Activated CD4-positive, alpha-beta T cell treated with anti-CD3 and anti-CD28 coated beads for 36 hours (primary cell): ENCODE measurements around the gene PATJ. TPM values are rescaled to one million over a fixed set of nuclear protein-coding genes. Genes with fewer than 3 reads are reported as not detected.

Experiments used
- ATAC-seq: fragments of 200-7000 bp; cut with Tn5 transposase; one replicate; pipeline ENCODE4 v1.10.0; 2021; ENCODE audit warnings: mild to moderate bottlenecking, moderate library complexity
- CTCF ChIA-PET: fragments of 350-600 bp; sonication (Branson Sonifier 250); formaldehyde crosslinking; loops from one replicate; lab custom pipeline; 2021; ENCODE audit warnings: antibody characterized with exemption; lab: Charles Lee
- POLR2A ChIA-PET: fragments of 350-600 bp; sonication (Branson Sonifier 250); formaldehyde crosslinking; loops from one replicate; lab custom pipeline; 2021; ENCODE audit warnings: antibody characterized with exemption, inconsistent platforms; lab: Charles Lee
- DNase-seq: peaks from one replicate; pipeline ENCODE4 v3.0.0-alpha.2; 2020
- H3K27ac Mint-ChIP-seq: one replicate; pipeline ENCODE4 v1.8.0; 2021; ENCODE audit warnings: mixed read lengths
- H3K27me3 Mint-ChIP-seq: one replicate; pipeline ENCODE4 v1.8.0; 2021; ENCODE audit warnings: mixed read lengths
- H3K36me3 Mint-ChIP-seq: one replicate; pipeline ENCODE4 v1.8.0; 2021; ENCODE audit warnings: low read depth, mixed read lengths
- H3K4me1 Mint-ChIP-seq: one replicate; pipeline ENCODE4 v1.8.0; 2021; ENCODE audit warnings: mixed read lengths
- H3K4me3 Mint-ChIP-seq: one replicate; pipeline ENCODE4 v1.8.0; 2021; ENCODE audit warnings: mild to moderate bottlenecking, moderate library complexity, mixed read lengths
- H3K9me3 Mint-ChIP-seq: one replicate; pipeline ENCODE4 v1.8.0; 2021; ENCODE audit warnings: low read depth, mixed read lengths
- intact Hi-C, 2 experiments: fragments of 100-400 bp; cut with DNase I in 1 of 2; cut with micrococcal nuclease in 1 of 2; formaldehyde crosslinking; loops; one replicate each; pipeline versions ENCODE4 v1.14.2 to v1.15.1; 2022 to 2024; cut with DNase I, micrococcal nuclease
- total RNA-seq, 2 experiments: library from RNA; stranded (reverse); gene quantifications; one replicate each; pipeline ENCODE4 v1.2.3, GENCODE V29; 2021

The PATJ gene
- total RNA-seq, 2 experiments from 2014 or later, result 12.6 to 12.8 TPM

GRCh38 chr1:62011006-62011405 is 268.7 kb downstream of the PATJ start:
- ChIA-PET CTCF (no interaction called here), POLR2A (no interaction called here)
- H3K27me3 Mint-ChIP-seq, result no peaks in the 10 kb centered on the region
- no peak for DNase-seq
- H3K27ac Mint-ChIP-seq, result no peak overlapping the region
- intact Hi-C loops, result no loop called here
- no peaks in the 10 kb centered on the region for H3K9me3 Mint-ChIP-seq
- H3K4me3 Mint-ChIP-seq, result no peak overlapping the region
- ATAC-seq, result no peak
- H3K36me3 Mint-ChIP-seq, result peaks cover 8% of the 10 kb centered on the region
- H3K4me1 Mint-ChIP-seq, result no peaks in the 10 kb centered on the region

DNA sequence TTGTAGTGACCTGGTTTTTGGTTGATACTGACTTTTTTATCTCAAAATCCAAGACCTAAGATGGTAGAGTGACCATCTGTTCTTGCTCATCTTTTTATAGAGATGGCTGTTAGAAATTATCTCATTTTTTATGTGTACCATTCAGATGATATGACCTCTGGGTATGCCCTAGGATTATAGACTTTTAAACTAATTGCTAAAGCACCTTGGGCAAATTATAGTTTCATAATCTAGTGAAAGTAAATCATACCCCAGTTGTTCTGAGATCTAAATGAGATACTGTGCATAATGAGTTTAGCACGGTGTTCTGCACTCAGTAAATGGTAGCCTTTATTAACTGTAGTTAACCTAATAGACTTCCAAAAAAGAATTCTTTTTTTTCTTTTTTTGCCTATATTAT is 269.8 kb downstream of the PATJ start:
- ChIA-PET POLR2A (no interaction called here), CTCF (interaction anchor here (0.6 to 1.2 kb wide), 2 partner anchors 12 to 71 kb away, joined by 3 to 4 read pairs; no protein-coding TSS in a partner anchor)
- intact Hi-C loops, result no loop called here
- ATAC-seq (no peak), DNase-seq (no peak)
- Mint-ChIP-seq H3K27ac (no peak overlapping the region), H3K4me1 (no peaks in the 10 kb centered on the region), H3K9me3 (no peaks in the 10 kb centered on the region), H3K4me3 (no peak overlapping the region), H3K27me3 (no peaks in the 10 kb centered on the region), H3K36me3 (peaks cover 6% of the 10 kb centered on the region)

- no peak for DNase-seq
- H3K27ac Mint-ChIP-seq, result no peak overlapping the region
- POLR2A ChIA-PET, result no interaction called here
- no peaks in the 10 kb centered on the region for H3K9me3 Mint-ChIP-seq
- no peaks in the 10 kb centered on the region for H3K27me3 Mint-ChIP-seq
- H3K4me3 Mint-ChIP-seq, result no peak overlapping the region
- H3K36me3 Mint-ChIP-seq, result peaks cover 5% of the 10 kb centered on the region
- no peak for ATAC-seq
- intact Hi-C loops, result no loop called here
- H3K4me1 Mint-ChIP-seq, result no peaks in the 10 kb centered on the region
- CTCF ChIA-PET, result no interaction called here
Measured at GRCh38 chr1:62012836-62013235, 270.6 kb downstream of the PATJ start.

DNA sequence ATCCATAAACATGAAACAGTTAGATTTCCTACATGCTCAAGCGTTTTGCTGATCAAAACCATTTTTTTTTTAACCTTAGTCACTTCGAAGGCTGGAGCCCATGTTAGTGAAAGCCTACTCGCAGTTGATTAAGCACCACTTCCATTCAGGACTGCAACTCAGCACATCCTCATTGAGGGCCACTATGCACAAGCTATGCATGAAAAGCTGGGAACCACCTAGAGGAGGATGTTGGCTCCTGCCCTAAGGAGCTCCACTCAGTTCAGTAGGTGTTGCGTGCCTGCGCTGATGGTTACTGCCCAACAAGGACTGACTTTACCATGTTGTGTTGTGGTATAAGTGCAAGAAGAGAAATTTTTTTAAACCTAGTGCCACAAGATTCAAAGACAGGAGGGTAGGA is 271.0 kb downstream of the PATJ start:
- no peak overlapping the region for H3K4me3 Mint-ChIP-seq
- ATAC-seq (no peak), DNase-seq (no peak)
- ChIA-PET CTCF (no interaction called here), POLR2A (no interaction called here)
- H3K27me3 Mint-ChIP-seq, result no peaks in the 10 kb centered on the region
- intact Hi-C loops, result no loop called here
- no peaks in the 10 kb centered on the region for H3K4me1 Mint-ChIP-seq
- H3K9me3 Mint-ChIP-seq, result no peaks in the 10 kb centered on the region
- peaks cover 5% of the 10 kb centered on the region for H3K36me3 Mint-ChIP-seq
- H3K27ac Mint-ChIP-seq, result no peak overlapping the region

GRCh38 chr1:62022382-62022983 is 280.2 kb downstream of the PATJ start:
- DNase-seq, result no peak
- ATAC-seq, result no peak
- intact Hi-C loops, result no loop called here
- Mint-ChIP-seq H3K9me3 (no peaks in the 10 kb centered on the region), H3K36me3 (peaks cover 21% of the 10 kb centered on the region), H3K4me1 (no peaks in the 10 kb centered on the region), H3K27ac (no peak overlapping the region), H3K4me3 (no peak overlapping the region), H3K27me3 (no peaks in the 10 kb centered on the region)
- CTCF ChIA-PET, result no interaction called here
- POLR2A ChIA-PET, result no interaction called here

DNA sequence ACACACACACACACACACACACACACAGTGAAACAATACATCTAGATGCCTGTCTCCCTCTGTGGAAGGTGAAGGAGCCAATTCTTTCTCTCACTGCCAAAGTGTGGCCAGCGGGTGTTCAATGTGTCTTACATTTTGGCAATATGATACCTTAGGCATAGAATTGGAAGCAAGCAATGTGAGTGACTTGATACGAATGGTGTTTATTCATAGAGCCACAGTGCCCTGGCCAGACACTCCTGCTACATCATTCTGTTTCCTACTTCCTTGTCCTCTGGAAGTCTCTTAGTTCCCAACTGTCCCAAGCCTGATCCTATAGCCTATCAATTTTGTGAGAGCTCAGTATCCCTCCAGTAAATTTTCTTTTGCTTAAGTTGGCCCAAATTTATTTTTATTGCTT is 282.4 kb downstream of the PATJ start:
- no peak for ATAC-seq
- no peak for DNase-seq
- Mint-ChIP-seq H3K27me3 (no peaks in the 10 kb centered on the region), H3K4me3 (no peak overlapping the region), H3K4me1 (no peaks in the 10 kb centered on the region), H3K27ac (no peak overlapping the region), H3K9me3 (no peaks in the 10 kb centered on the region), H3K36me3 (peaks cover 23% of the 10 kb centered on the region)
- ChIA-PET POLR2A (no interaction called here), CTCF (no interaction called here)
- intact Hi-C loops, result no loop called here

- Mint-ChIP-seq H3K4me3 (no peak overlapping the region), H3K4me1 (no peaks in the 10 kb centered on the region), H3K36me3 (peaks cover 25% of the 10 kb centered on the region), H3K27ac (no peak overlapping the region), H3K27me3 (no peaks in the 10 kb centered on the region), H3K9me3 (no peaks in the 10 kb centered on the region)
- intact Hi-C loops, result no loop called here
- DNase-seq (no peak), ATAC-seq (no peak)
- ChIA-PET POLR2A (no interaction called here), CTCF (no interaction called here)
Measured at GRCh38 chr1:62025154-62025553, 282.9 kb downstream of the PATJ start.

- Mint-ChIP-seq H3K4me1 (no peaks in the 10 kb centered on the region), H3K9me3 (no peaks in the 10 kb centered on the region), H3K4me3 (no peak overlapping the region), H3K27ac (no peak overlapping the region), H3K27me3 (no peaks in the 10 kb centered on the region), H3K36me3 (peaks cover 25% of the 10 kb centered on the region)
- intact Hi-C loops, result no loop called here
- ChIA-PET CTCF (interaction anchor here (0.6 kb wide), 1 partner anchor 173 kb away, joined by 3 read pairs; no protein-coding TSS in a partner anchor), POLR2A (no interaction called here)
- ATAC-seq, result no peak
- no peak for DNase-seq
Measured at GRCh38 chr1:62025892-62026291, 283.6 kb downstream of the PATJ start.

DNA sequence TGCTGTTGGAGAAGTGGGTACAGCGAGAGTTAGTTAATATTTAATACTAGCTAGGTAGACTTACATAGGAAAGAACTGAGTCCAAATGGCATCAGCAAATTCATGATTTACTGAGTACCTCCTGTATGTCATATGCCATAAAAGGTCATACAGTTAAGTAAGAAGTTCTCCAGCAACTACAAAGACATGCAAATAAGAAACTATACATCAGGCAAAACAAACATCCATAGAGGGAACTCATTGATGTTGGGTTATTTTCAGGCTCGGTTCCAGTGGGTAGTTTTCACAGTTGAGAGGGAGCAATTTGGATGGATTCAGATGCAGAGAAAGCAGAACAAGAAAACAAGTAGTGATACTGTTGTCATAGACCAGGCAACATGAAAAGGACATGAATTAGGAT is 287.4 kb downstream of the PATJ start:
- Mint-ChIP-seq H3K27ac (no peak overlapping the region), H3K4me3 (no peak overlapping the region), H3K4me1 (no peaks in the 10 kb centered on the region), H3K36me3 (peaks cover 21% of the 10 kb centered on the region), H3K27me3 (no peaks in the 10 kb centered on the region), H3K9me3 (no peaks in the 10 kb centered on the region)
- DNase-seq (no peak), ATAC-seq (no peak)
- intact Hi-C loops, result no loop called here
- ChIA-PET POLR2A (no interaction called here), CTCF (no interaction called here)

GRCh38 chr1:62034790-62035189 is 292.5 kb downstream of the PATJ start:
- ATAC-seq, result no peak
- peaks cover under 1% of the 10 kb centered on the region for H3K36me3 Mint-ChIP-seq
- no peaks in the 10 kb centered on the region for H3K27me3 Mint-ChIP-seq
- ChIA-PET POLR2A (no interaction called here), CTCF (no interaction called here)
- no peaks in the 10 kb centered on the region for H3K9me3 Mint-ChIP-seq
- H3K4me1 Mint-ChIP-seq, result no peaks in the 10 kb centered on the region
- intact Hi-C loops, result no loop called here
- H3K4me3 Mint-ChIP-seq, result no peak overlapping the region
- H3K27ac Mint-ChIP-seq, result no peak overlapping the region
- no peak for DNase-seq

DNA sequence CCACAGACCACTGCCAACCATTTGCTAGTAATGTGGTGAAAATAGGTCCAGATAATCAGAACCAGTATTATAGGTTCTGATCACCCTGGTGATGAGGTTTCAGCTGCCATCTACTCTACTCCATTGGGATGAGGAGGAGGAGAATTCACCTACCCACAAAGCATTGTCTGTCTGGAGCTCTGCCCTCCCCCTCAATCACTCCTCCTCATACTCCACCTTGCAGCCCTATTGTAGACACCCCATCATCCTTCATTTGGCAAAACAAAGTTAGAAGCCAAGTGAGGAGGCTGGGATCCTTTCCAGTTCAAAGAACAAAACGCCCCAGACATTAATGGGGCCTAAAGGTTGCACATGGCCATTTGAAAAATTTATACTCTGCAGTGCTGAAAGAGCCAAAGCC is 295.0 kb downstream of the PATJ start:
- ChIA-PET POLR2A (no interaction called here), CTCF (no interaction called here)
- no peak for ATAC-seq
- Mint-ChIP-seq H3K4me1 (no peaks in the 10 kb centered on the region), H3K36me3 (no peaks in the 10 kb centered on the region), H3K9me3 (no peaks in the 10 kb centered on the region), H3K27ac (no peak overlapping the region), H3K4me3 (no peak overlapping the region), H3K27me3 (no peaks in the 10 kb centered on the region)
- DNase-seq, result no peak
- intact Hi-C loops, result no loop called here

DNA sequence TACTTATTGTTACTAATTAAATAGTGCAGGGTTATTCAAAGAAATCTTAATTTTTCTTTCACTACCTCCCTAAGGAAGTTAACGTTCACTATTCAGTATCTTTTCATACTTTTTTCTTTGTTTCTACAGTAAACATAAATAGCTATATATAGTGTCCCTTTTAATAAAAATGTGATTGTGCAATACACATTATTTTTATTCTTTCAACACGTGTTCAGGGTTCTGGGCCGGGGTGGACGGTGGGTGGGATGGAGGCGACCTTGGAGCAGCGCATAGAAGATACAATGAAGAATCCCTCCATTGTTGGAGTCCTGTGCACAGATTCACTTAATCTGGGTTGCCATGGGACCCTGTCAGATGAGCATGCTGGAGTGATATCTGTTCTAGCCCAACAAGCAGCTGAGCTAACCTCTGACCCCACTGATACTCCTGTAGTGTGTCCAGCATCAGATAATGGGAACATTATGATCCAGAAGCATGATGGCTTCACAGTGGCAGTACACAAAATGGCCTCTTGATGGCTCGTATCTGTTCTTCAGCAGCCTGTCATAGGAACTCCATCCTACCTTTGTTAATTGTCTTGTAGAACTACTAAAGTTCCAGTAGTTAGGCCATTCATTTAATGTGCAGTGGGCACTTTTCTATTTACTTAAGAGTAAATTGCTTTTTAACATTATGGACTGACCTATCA is 296.5 kb downstream of the PATJ start:
- CTCF ChIA-PET, result no interaction called here
- Mint-ChIP-seq H3K4me1 (no peaks in the 10 kb centered on the region), H3K9me3 (no peaks in the 10 kb centered on the region), H3K36me3 (no peaks in the 10 kb centered on the region), H3K4me3 (no peak overlapping the region), H3K27me3 (no peaks in the 10 kb centered on the region), H3K27ac (no peak overlapping the region)
- no peak for DNase-seq
- ATAC-seq, result no peak
- POLR2A ChIA-PET, result no interaction called here
- intact Hi-C loops, result no loop called here
